Suprapubic skin (tissue), 4 donors: ENCODE measurements around the gene PRKCZ. TPM values are rescaled to one million over a fixed set of nuclear protein-coding genes. Genes with fewer than 3 reads are reported as not detected.
"Not testable (repeated sequence)": the region's sequence is repeated elsewhere in the genome, so short reads cannot be mapped to it uniquely, and the experiment has no call there.

Experiments
- DNase-seq, 2 donors: peaks; one replicate each; pipeline ENCODE4 v3.0.0-alpha.2; 2019; ENCODE audit warnings: low spot score in 2 of 2
- H3K27ac ChIP-seq: fragments of 200-600 bp; sonication (generic); one replicate; pipeline ENCODE4 v1.5.1; 2019
- H3K27me3 ChIP-seq: fragments of 200-600 bp; sonication (generic); one replicate; pipeline ENCODE4 v1.5.1; 2019
- H3K36me3 ChIP-seq: fragments of 200-600 bp; sonication (generic); one replicate; pipeline ENCODE4 v1.5.1; 2019
- H3K4me1 ChIP-seq: fragments of 200-600 bp; sonication (generic); one replicate; pipeline ENCODE4 v1.5.1; 2019
- H3K4me3 ChIP-seq: fragments of 200-600 bp; sonication (generic); one replicate; pipeline ENCODE4 v1.5.1; 2019; ENCODE audit warnings: mild to moderate bottlenecking
- H3K9me3 ChIP-seq: fragments of 200-600 bp; sonication (generic); one replicate; pipeline ENCODE4 v1.5.1; 2019
- CTCF ChIP-seq, 2 donors: fragments of 200-600 bp in 1 of 2; fragments of 450-650 bp in 1 of 2; sonication (generic) in 1 of 2; IDR thresholded peaks; one replicate each; pipeline ENCODE4 v1.5.1; 2016 to 2019; ENCODE audit warnings: antibody characterized with exemption in 2 of 2, mild to moderate bottlenecking in 1 of 2, moderate library complexity in 1 of 2
- EP300 ChIP-seq: sonication (generic); formaldehyde crosslinking; IDR thresholded peaks from one replicate; pipeline ENCODE4 v1.6.1; 2017; ENCODE audit warnings: antibody characterized with exemption
- POLR2A ChIP-seq, 2 donors: fragments of 450-650 bp; IDR thresholded peaks; one replicate each; pipeline ENCODE4 v1.6.1; 2017; ENCODE audit warnings: antibody characterized with exemption in 2 of 2, mild to moderate bottlenecking in 2 of 2, moderate library complexity in 2 of 2
- POLR2AphosphoS5 ChIP-seq, 3 donors: sonication (generic); formaldehyde crosslinking; IDR thresholded peaks; one replicate each; pipeline ENCODE4 v1.6.1; 2017; ENCODE audit warnings: antibody characterized with exemption in 3 of 3
- WGBS: methylation state at CpG from one replicate; pipeline ENCODE4 v1.1.5; 2018; 5-methylcytosine and 5-hydroxymethylcytosine counted together
- total RNA-seq, 4 donors: library from RNA; depleted of rRNA; stranded (reverse); fragments of >200 nt; gene quantifications; one replicate each; pipeline ENCODE4 v1.1.0, GENCODE V29; 2016

PRKCZ gene
- total RNA-seq, 4 donors from 2014 or later, result 21.7 to 31.5 (median 25.4) TPM

GRCh38 chr1:2137257-2138121, 87.3 kb downstream of the PRKCZ start:
- Histone ChIP-seq H3K4me3 (no peak overlapping the region), H3K36me3 (peaks cover 8% of the 10 kb centered on the region), H3K27ac (no peak overlapping the region), H3K27me3 (no peaks in the 10 kb centered on the region), H3K9me3 (no peaks in the 10 kb centered on the region), H3K4me1 (peaks cover 31% of the 10 kb centered on the region)
- peak in 1 of 2 donors; percentile 63 for DNase-seq
- TF ChIP-seq POLR2A (IDR thresholded peaks at IDR 0.05) (no peak), POLR2AphosphoS5 (IDR thresholded peaks at IDR 0.05) (no peak), CTCF (IDR thresholded peaks at IDR 0.05) (no peak), EP300 (no peak)
- WGBS, result 88% methylated on average over 23 of the region's 29 CpGs

- H3K27ac ChIP-seq, result not testable (repeated sequence)
- H3K4me1 ChIP-seq, result peaks cover 17% of the 10 kb centered on the region
- 88% methylated on average over 13 of the region's 13 CpGs for WGBS
These were observed 88.9 kb downstream of the PRKCZ start for GRCh38 chr1:2139156-2139555.

GRCh38 chr1:2141025-2141424, 90.8 kb downstream of the PRKCZ start:
- Histone ChIP-seq H3K4me3 (no peak overlapping the region), H3K27ac (no peak overlapping the region), H3K36me3 (peaks cover 16% of the 10 kb centered on the region), H3K4me1 (peaks cover under 1% of the 10 kb centered on the region), H3K9me3 (no peaks in the 10 kb centered on the region), H3K27me3 (no peaks in the 10 kb centered on the region)
- DNase-seq, result no peak
- TF ChIP-seq POLR2AphosphoS5 (IDR thresholded peaks at IDR 0.05), result no peak
- TF ChIP-seq EP300, result no peak
- TF ChIP-seq CTCF (IDR thresholded peaks at IDR 0.05), result no peak
- TF ChIP-seq POLR2A (IDR thresholded peaks at IDR 0.05), result no peak
- WGBS, result 71% methylated on average over 4 of the region's 4 CpGs

More at GRCh38 chr1:2139156-2139555, 88.9 kb downstream of the PRKCZ start:
- not testable (repeated sequence) for H3K9me3 ChIP-seq, DNase-seq, H3K4me3 ChIP-seq, H3K27me3 ChIP-seq
- peaks cover 11% of the 10 kb centered on the region for H3K36me3 ChIP-seq

GRCh38 chr1:2143814-2144500, 93.7 kb downstream of the PRKCZ start:
- WGBS, result 91% methylated on average over 21 of the region's 30 CpGs
- DNase-seq, result peak in 1 of 2 donors; percentile 67
- Histone ChIP-seq H3K27me3 (no peaks in the 10 kb centered on the region), H3K9me3 (no peaks in the 10 kb centered on the region), H3K4me3 (no peak overlapping the region), H3K27ac (no peak overlapping the region), H3K4me1 (no peaks in the 10 kb centered on the region), H3K36me3 (peaks cover 26% of the 10 kb centered on the region)
- TF ChIP-seq POLR2AphosphoS5 (IDR thresholded peaks at IDR 0.05) (no peak), CTCF (IDR thresholded peaks at IDR 0.05) (no peak), EP300 (no peak), POLR2A (IDR thresholded peaks at IDR 0.05) (no peak)

- 85% methylated on average over 8 of the region's 15 CpGs for WGBS
- Histone ChIP-seq H3K27ac (no peak overlapping the region), H3K9me3 (no peaks in the 10 kb centered on the region), H3K4me3 (no peak overlapping the region), H3K27me3 (no peaks in the 10 kb centered on the region), H3K4me1 (no peaks in the 10 kb centered on the region), H3K36me3 (peaks cover 26% of the 10 kb centered on the region)
- DNase-seq, result peak in 1 of 2 donors; percentile 72
- TF ChIP-seq EP300, result no peak
These were observed 94.4 kb downstream of the PRKCZ start for GRCh38 chr1:2144501-2145090.
